GM18526 (cell line): ENCODE data around the gene CD44.

Experiments
- POLR2A ChIP-seq: IDR thresholded peaks from 3 replicates; pipeline ENCODE4 v1.6.1; 2011; ENCODE audit not compliant: insufficient read length; ENCODE audit errors: extremely low read depth

Gene CD44

DNA sequence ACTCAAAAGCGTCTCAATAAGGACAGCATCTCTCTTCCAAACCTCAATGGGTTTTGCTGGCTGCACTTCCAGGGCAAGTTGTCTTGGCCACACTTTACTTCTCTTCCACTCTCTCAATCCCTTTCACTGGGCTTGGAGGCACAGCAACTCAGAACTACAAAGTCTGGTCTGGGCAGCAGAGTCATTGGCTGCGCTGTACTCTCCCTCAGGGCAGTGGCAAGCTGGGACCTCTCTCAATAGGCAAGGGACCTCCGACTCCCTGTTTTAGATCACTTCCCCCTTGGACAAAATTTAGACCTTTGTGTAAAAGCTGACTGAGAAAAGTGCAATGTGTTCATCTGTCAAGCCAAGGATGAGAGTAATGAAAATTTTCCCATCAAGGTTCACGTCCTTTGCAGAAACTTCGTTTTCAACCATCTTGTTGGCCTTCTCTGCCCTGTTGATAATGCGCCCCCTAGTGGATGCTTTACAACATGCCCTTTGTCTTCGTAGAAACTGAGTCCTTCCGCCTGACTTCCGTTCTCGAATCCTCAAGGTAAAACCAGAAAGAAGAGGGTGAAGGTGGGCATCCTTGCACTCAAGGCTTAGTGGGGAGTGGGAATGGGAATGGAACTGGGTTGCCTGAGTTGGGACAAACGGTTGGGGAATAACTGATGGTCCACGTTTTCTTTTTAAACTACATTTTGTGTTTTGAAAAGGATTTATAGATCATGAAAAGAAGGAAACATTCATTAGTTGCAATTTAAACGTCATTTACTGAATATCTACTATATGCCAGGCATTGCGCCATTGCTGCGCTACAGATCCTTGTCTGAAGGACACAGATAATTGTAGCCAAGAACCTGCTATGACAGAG is 99.1 kb downstream of the CD44 start:
- no peak for TF ChIP-seq POLR2A

DNA sequence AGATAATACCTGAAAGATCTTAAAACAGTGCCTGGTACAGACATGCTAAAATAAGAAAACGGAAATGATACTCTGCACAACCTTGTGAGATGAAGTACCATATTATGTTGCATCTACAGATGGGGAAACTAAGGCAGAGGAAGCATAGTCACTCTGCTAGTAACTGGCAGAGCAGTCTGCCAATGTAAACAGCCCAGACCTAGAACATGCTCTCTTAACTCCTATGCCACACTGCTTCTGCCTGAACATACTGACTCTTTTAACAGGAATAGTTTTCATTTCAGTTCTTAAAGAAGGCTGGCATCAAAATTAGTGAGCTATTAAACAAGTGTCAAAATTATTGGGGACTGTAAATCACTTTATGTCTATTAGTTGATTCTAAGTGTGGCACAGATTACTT is 99.9 kb downstream of the CD44 start:
- TF ChIP-seq POLR2A, result no peak

DNA sequence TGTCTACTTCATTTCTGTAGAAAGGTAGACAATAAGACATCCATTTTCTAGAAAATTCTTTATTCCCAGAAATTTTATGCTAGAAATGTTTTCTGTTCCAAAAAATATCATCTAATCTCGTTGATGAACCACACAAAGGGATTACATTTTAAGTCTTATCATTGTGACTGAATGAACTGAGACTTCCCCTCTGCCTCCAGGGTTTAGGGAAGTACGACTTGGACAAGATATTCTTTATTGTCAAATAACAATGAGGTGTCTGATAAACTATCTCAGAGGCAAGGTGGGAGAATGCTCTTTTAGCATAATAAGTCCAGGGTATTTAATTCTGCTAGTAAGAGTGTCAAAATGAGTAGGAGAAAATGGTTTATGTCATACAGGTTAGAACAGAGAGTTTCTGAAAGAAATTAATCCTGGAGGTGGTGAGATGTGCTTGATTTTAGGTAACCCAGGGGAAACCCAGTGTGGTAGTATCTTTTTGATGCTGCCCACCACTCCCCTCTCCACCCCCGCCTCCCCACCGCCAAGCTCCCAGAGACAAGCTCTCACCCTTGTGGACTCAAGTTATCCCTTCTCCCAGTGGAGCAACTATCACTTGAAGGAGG is 100.6 kb downstream of the CD44 start:
- no peak for TF ChIP-seq POLR2A

GRCh38 chr11:35241083-35241482 is 102.1 kb downstream of the CD44 start:
- no peak for TF ChIP-seq POLR2A

DNA sequence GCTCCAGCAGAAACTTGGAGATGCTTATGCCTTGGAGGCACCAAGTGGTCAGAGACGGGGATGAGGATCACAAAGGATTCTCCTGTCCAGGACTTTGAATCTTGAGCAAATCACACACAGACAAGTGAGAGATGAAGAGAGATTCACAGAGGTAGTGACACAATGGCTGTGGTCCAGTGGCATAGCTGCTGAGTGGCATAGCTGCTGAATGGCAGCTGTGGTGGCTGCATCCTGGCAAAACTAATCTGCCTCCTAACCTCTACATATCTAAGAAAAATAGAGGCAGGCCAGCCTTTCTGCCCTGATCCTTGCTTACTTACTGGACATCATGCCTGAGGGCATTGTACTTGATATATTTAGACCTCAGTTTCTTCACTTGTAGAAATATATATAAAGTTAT is 102.6 kb downstream of the CD44 start:
- TF ChIP-seq POLR2A, result no peak

DNA sequence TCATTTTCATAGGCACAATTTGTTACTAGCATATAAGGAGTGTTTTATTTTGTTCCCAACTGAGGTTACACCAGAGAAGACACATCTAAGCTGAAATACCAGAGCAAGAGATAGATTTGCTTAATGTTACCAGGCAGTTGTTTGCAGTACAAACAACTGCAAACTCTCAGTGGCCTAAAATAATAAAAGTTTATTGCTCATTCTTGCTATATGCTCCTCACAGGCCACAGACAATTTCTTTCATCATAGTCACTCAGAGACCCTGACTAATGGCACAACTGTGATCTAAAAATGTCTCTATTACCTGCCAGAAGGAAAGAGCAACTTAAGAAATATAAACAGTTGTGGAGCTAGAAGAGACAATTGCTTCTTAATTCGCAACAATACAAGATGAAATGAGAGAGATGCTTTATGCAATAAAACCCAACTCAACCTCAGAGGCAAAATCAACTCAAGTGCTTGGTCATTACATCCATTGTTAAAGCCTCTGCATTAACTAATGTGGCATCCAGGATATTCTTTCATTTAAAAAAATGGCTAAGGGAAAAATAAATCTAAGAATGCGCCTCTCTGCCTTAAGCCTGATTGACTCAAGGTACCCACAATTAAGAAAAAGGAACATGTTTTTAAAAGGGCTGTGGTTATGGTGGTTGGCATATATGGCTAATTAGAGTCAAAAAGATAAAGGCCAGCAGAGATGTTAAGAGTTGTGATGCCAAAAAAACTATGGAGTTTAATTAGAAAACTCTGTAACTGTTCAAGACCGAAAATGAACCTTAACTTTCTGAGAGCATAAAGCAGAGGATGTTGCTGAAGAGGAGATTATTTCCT is 103.7 kb downstream of the CD44 start:
- no peak for TF ChIP-seq POLR2A

DNA sequence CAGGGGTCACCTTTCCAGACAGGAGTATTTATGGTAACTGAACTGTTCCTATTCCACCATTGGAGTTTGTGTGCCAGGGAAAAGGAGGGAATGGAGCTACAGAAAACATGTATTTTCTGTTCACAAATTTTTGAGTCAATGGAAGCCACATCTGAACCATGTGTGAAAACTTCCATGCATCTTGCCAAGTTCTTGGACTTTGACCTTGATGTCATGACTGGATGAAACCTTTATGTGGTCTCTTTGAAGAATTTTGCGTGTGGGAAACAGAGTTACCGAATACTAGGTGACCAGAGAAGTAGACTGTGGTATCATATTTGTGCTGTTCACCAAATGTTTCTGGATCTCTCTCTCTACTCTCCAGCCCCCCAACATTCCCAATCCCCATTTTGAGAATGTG is 104.8 kb downstream of the CD44 start:
- TF ChIP-seq POLR2A, result no peak

DNA sequence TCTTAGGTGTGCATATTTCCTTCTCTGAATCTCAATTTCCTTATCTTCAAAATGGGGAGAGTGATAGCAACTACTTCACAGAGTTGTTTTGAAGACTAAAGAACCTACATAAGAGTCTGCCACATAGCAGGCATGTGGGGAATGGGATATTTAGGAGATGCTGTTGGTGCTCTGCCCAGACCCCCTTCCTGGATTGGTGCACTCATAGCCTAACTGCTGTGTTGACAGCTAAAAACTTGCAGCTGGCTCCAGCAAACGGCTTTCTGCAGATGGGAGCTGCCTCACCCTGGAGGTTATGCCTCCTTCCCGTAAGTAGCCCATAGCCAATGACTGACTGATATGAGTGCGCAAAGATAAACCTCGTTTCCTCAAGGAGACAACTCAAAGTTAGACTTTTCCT is 106.1 kb downstream of the CD44 start:
- no peak for TF ChIP-seq POLR2A

DNA sequence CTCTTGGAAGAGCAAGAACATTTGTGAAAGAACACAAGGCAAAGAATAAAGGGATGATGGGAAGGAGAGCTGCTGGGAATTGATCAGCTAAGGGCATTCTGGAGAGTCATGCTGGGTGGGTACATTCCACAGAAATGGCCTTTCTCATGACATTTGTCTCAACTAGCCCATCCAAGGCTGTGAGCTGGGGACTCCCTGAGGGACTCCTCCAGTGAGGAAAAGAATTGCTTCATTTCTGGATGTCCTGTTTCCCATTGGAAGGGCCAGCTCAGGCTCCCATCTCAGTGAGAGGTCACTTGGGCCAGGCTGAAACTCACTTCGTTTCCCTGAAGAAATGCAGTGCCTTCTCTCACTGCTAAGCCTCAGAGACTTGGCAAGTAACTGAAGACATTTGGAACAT is 106.8 kb downstream of the CD44 start:
- TF ChIP-seq POLR2A, result no peak

- no peak for TF ChIP-seq POLR2A
Measured at GRCh38 chr11:35246745-35247144, 107.8 kb downstream of the CD44 start.

DNA sequence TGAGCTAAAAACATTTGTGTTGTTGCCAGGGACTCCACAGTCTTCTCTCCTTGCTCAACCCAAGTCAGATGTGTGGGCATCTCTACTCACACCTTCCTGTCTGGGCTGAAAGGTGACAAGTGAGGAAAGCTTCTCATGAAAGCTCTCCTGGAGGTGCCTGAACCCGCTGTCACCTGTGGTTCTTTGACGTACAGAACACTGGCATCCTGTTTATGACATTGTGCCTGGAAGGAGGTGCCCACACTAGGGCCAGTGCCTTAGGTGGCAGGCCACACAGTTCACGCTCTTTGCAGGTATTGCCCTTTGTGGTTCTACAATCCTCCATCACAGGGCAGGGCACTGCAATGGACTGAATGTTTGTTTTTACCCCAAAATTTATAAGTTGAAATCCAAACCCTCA is 108.5 kb downstream of the CD44 start:
- TF ChIP-seq POLR2A, result no peak

- no peak for TF ChIP-seq POLR2A
Measured at GRCh38 chr11:35247863-35248262, 108.9 kb downstream of the CD44 start.

DNA sequence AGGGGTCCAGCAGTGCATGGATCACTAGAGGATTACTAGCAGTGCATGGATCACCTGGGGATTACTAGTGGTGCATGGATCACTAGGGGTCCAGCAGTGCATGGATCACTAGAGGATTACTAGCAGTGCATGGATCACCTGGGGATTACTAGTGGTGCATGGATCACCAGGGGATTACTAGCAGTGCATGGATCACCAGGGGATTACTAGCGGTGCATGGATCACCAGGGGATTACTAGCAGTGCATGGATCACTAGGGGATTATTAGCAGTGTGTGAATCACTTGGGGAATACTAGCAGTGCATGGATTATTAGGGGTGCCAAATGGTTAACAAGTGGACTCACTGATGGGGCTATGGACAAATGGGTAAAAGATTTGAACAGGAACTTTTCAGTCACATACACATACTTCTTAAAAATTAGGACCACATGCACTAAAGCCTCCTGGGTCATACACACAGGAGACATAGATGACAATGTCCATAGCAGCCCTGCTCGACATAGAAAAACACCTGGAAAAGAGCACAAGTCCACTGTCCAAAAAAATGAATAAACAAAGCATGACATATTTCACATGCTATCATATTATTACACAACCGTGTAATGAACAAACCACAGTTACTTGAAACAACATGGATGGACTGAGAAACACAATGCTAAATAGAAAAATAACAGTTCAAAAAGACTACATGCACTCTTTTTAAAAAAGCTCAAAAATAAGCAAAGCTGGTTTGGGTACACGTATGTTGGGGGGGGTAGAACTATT is 109.8 kb downstream of the CD44 start:
- no peak for TF ChIP-seq POLR2A

DNA sequence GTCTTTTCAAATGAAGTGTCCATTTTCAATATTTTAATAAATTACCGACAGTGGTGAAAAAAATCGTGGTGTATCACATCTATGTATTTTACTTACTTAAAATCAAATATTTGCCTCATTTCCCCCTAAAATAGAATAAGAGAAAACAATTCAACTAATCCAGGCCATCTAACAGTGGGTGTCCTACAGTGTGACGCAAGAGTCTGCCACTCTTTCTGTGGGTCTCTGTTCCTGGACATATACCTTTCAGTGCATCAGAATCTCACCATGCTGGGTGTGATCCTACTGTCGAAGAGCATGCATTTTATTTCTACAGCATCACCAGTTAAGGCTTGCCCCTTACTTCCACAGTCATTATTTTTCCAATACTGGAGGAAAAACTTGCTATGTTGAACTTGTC is 111.2 kb downstream of the CD44 start:
- TF ChIP-seq POLR2A, result no peak

GRCh38 chr11:35250621-35251020 is 111.7 kb downstream of the CD44 start:
- TF ChIP-seq POLR2A, result no peak
